GM12878 (cell line): Measurements from ENCODE around the gene OR2S2.

Experiments
- CTCF ChIP-seq, 3 experiments: IDR thresholded peaks in 2 of 3; conservative IDR thresholded peaks in 1 of 3; 2 replicates each; pipeline ENCODE4 v1.5.1; 2011; ENCODE audit warnings: low read depth in 3 of 3, low read length in 3 of 3, mild to moderate bottlenecking in 3 of 3, control low read depth in 2 of 3, moderate library complexity in 2 of 3, inconsistent platforms in 1 of 3, mixed read lengths in 1 of 3; ENCODE audit not compliant: control insufficient read depth in 2 of 3, insufficient read depth in 1 of 3; ENCODE audit errors: extremely low read depth in 1 of 3
- EGR1 ChIP-seq, 2 experiments: IDR thresholded peaks; 1 replicate in 1 of 2; 2 replicates in 1 of 2; pipeline ENCODE4 v1.6.1; 2011 to 2012; ENCODE audit warnings: low read depth in 2 of 2, low read length in 2 of 2, borderline replicate concordance in 1 of 2, mild to moderate bottlenecking in 1 of 2, moderate library complexity in 1 of 2
- MAX ChIP-seq: IDR thresholded peaks from 2 replicates; pipeline ENCODE4 v1.6.1; 2012; ENCODE audit warnings: low read depth, low read length, improper control_type of control experiment
- MYB ChIP-seq: fragments of 150-350 bp; IDR thresholded peaks from 2 replicates; pipeline ENCODE4 v1.6.1; 2014; ENCODE audit warnings: mild to moderate bottlenecking, low read depth, low read length, borderline replicate concordance
- NR2C2 ChIP-seq: IDR thresholded peaks from 2 replicates; pipeline ENCODE4 v1.6.1; 2011; ENCODE audit warnings: borderline replicate concordance, low read depth; ENCODE audit not compliant: control insufficient read depth, insufficient read length
- POLR2A ChIP-seq: IDR thresholded peaks from 2 replicates; pipeline ENCODE4 v1.6.1; 2011; ENCODE audit warnings: low read depth, mild to moderate bottlenecking, low read length
- SIN3A ChIP-seq: IDR thresholded peaks from 2 replicates; pipeline ENCODE4 v1.6.1; 2012; ENCODE audit warnings: low read depth, low read length, improper control_type of control experiment
- SMARCA5 ChIP-seq: fragments of 450-650 bp; IDR thresholded peaks from 2 replicates; pipeline ENCODE4 v1.6.1; 2017; ENCODE audit warnings: mild to moderate bottlenecking

- no peak for TF ChIP-seq MAX
- no peak for TF ChIP-seq POLR2A
- no peak for TF ChIP-seq NR2C2
- TF ChIP-seq MYB = no peak
- TF ChIP-seq SIN3A = no peak
- no peak for TF ChIP-seq CTCF (IDR thresholded peaks at IDR 0.05 in 2 of 3, conservative IDR thresholded peaks at IDR 0.05 in 1 of 3; ENCODE audit: control insufficient read depth in 2 of 3, extremely low read depth in 1 of 3, insufficient read depth in 1 of 3, low read depth in 3 of 3, low read length in 3 of 3)
- TF ChIP-seq EGR1 (IDR thresholded peaks at IDR 0.05; ENCODE audit: borderline replicate concordance in 1 of 2, low read depth in 2 of 2, low read length in 2 of 2) = no peak
- TF ChIP-seq SMARCA5 = no peak
These were observed 34.4 kb downstream of the OR2S2 start for GRCh38 chr9:35923598-35923926.
